Measurements from ENCODE around the gene KRT25. TPM values are rescaled to one million over a fixed set of nuclear protein-coding genes. Genes with fewer than 3 reads are reported as not detected.

Gene KRT25
- total and polyA plus RNA-seq, 2 donors (not counting 3 experiments of a cell fraction or from before 2014, with no cell fraction given): not detected

- no peak overlapping the region for H2AFZ ChIP-seq (ENCODE audit: low read depth, low read length)
- no peak overlapping the region for H3K4me3 ChIP-seq (replicated peaks in 1 of 3; ENCODE audit: insufficient read depth in 1 of 3, low read depth in 1 of 3, low read length in 3 of 3)
- no peak overlapping the region for H3K9ac ChIP-seq (replicated peaks; ENCODE audit: extremely low read depth, insufficient read depth, low read length)
- dilution Hi-C loops (cut with MboI; ENCODE audit: extremely low pct_ligation_motif_present, low sequenced_read_pairs) (no loop called here), intact Hi-C loops (cut with micrococcal nuclease) (no loop called here)
- no peaks in the 10 kb centered on the region for H3K79me2 ChIP-seq (ENCODE audit: control insufficient read depth, insufficient read depth, low read length)
- no peaks in the 10 kb centered on the region for H3K9me1 ChIP-seq (replicated peaks; ENCODE audit: control insufficient read depth, extremely low read depth, insufficient read depth, low read length)
- ChIA-PET CTCF (interaction anchor here (0.5 kb wide), 1 partner anchor 868 kb away, joined by 4 read pairs; no protein-coding TSS in a partner anchor), POLR2A (no interaction called here)
- no TSS peak for BruUV-seq (replicated peaks)
- H4K20me1 ChIP-seq (replicated peaks; ENCODE audit: control insufficient read depth, extremely low read depth, insufficient read depth, low read length): no peaks in the 10 kb centered on the region
- no peak for DNase-seq (ENCODE audit: low read depth, low spot score)
- H3K9me3 ChIP-seq (replicated peaks; ENCODE audit: control insufficient read depth, insufficient read depth, low read length): no peaks in the 10 kb centered on the region
- no peak for FAIRE-seq
- peaks cover 8 to 20% of the 10 kb centered on the region in 2 experiments for H3K27me3 ChIP-seq (ENCODE audit: control insufficient read depth in 2 of 2, insufficient read depth in 2 of 2, low read length in 2 of 2)
- no peaks in the 10 kb centered on the region for H3K4me1 ChIP-seq (ENCODE audit: control insufficient read depth, extremely low read depth, insufficient read depth, low read length)
- no peak for TF ChIP-seq POLR2AphosphoS5 (IDR thresholded peaks at IDR 0.05; ENCODE audit: insufficient read depth, low read depth, low read length)
- TF ChIP-seq POLR2A (IDR thresholded peaks at IDR 0.05; ENCODE audit: low read depth, low read length): no peak
- TF ChIP-seq GATA2 (IDR thresholded peaks at IDR 0.05; ENCODE audit: insufficient read depth, insufficient read length, low read depth, low read length): no peak
- TF ChIP-seq CTCF (IDR thresholded peaks at IDR 0.05; ENCODE audit: extremely low read depth in 1 of 2, insufficient read depth in 1 of 2, low read depth in 1 of 2, low read length in 2 of 2): no peak
- no peak for TF ChIP-seq FOS (IDR thresholded peaks at IDR 0.05; ENCODE audit: borderline replicate concordance, insufficient read depth, low read length)
- TF ChIP-seq JUN (IDR thresholded peaks at IDR 0.05; ENCODE audit: borderline replicate concordance, insufficient read depth, insufficient read length, low read depth): no peak
- no peak for TF ChIP-seq MYC (IDR thresholded peaks at IDR 0.05; ENCODE audit: low read depth, low read length)
- TF ChIP-seq, protein P1, sequence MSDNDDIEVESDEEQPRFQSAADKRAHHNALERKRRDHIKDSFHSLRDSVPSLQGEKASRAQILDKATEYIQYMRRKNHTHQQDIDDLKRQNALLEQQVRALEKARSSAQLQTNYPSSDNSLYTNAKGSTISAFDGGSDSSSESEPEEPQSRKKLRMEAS (IDR thresholded peaks at IDR 0.05; ENCODE audit: insufficient read depth, insufficient read length): no peak
- no peak for TF ChIP-seq EZH2 (IDR thresholded peaks at IDR 0.05; ENCODE audit: borderline replicate concordance, low read depth, low read length, severe bottlenecking)
- H3K36me3 ChIP-seq (ENCODE audit: control insufficient read depth in 2 of 2, extremely low read depth in 1 of 2, insufficient read depth in 2 of 2, low read length in 2 of 2): no peaks in the 10 kb centered on the region
- no peak overlapping the region for H3K27ac ChIP-seq (ENCODE audit: insufficient read depth, low read depth, low read length)
- H3K4me2 ChIP-seq (ENCODE audit: insufficient read depth, low read length): no peak overlapping the region
Measured at GRCh38 chr17:40779181-40779909, 24.2 kb upstream of the KRT25 start.

Measured in endothelial cell of umbilical vein (primary cell).